Measurements from ENCODE around the gene CTNNA3.

DNA sequence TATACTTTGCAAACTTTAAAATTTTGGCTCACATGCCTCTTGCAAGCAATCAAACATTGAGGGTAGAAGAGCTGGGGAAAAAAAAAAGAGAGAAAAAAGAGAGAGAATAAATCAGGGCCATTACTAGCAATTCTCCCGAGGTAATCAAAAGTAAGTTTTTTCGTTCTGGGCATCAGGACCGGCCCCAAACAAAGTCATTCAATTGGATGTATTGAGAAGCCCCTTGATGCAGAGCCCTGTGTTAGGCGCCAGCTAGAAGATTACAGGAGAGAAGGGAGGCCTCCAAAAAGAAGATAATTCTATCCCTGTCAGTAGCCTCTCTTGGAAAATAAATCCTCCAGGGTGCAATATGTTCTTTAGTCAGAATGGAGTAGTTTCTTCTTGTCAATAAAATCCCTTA lies 2.2 kb upstream of the CTNNA3 start:
- TF ChIP-seq, protein P1, sequence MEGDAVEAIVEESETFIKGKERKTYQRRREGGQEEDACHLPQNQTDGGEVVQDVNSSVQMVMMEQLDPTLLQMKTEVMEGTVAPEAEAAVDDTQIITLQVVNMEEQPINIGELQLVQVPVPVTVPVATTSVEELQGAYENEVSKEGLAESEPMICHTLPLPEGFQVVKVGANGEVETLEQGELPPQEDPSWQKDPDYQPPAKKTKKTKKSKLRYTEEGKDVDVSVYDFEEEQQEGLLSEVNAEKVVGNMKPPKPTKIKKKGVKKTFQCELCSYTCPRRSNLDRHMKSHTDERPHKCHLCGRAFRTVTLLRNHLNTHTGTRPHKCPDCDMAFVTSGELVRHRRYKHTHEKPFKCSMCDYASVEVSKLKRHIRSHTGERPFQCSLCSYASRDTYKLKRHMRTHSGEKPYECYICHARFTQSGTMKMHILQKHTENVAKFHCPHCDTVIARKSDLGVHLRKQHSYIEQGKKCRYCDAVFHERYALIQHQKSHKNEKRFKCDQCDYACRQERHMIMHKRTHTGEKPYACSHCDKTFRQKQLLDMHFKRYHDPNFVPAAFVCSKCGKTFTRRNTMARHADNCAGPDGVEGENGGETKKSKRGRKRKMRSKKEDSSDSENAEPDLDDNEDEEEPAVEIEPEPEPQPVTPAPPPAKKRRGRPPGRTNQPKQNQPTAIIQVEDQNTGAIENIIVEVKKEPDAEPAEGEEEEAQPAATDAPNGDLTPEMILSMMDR (conservative IDR thresholded peaks at IDR 0.05; ENCODE audit: low read depth, low read length), result no peak
- no peak for TF ChIP-seq MAZ (IDR thresholded peaks at IDR 0.05; ENCODE audit: borderline replicate concordance, low read depth, low read length)
- TF ChIP-seq, protein P2, sequence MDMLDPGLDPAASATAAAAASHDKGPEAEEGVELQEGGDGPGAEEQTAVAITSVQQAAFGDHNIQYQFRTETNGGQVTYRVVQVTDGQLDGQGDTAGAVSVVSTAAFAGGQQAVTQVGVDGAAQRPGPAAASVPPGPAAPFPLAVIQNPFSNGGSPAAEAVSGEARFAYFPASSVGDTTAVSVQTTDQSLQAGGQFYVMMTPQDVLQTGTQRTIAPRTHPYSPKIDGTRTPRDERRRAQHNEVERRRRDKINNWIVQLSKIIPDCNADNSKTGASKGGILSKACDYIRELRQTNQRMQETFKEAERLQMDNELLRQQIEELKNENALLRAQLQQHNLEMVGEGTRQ (IDR thresholded peaks at IDR 0.05; ENCODE audit: low read depth, low read length), result no peak
- TF ChIP-seq MXI1 (IDR thresholded peaks at IDR 0.05; ENCODE audit: borderline replicate concordance, low read depth, low read length), result no peak
